ENCODE results near the gene SEMA4G.
A peak's percentile ranks its signal among the peaks of the same experiment; 100 is the strongest.
"Not testable (repeated sequence)": the region's sequence is repeated elsewhere in the genome, so short reads cannot be mapped to it uniquely, and the experiment has no call there.

Gene SEMA4G

DNA sequence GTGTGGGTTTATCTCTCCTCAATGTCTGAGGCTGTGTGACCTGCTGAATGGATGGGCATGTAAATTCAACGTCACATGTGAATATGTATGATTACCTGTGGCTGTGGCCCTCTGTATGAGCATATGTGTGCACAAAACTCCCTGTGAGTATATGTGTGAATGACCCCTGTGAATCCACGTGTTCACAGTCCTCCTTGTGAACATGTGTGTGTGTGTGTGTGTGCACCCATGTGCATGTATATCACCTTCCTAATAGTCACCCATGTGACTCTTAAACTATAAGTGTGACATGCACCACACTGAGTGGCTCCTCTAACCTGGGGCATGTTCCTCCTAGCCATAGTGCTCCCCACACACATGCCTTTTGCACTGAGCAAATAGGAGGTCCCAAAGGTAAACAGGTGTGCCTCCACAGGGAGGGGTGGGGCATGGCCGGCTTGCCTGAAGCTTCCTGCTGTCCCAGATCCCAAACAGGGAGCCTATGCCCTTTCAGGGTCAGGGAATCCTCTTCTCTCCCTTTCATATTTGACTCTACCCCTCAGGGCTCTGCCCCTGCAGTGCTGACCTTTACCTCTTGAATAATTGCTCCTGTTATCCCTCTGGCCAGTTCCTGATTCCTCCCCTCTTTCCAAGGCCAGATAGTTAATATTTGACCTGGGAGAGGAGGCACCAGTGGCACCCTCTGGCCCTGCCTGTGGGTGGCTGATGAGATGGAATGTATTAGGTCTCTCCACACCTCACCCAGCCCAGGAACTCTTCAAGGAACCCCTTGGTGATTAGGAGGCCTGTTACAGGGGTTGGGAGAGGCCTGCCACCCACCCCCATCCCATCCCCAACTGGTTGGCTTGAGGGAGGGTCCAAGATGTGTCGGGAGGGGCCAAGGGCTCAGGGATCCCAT is 1.9 kb downstream of the SEMA4G start:
- DNase-seq: no peak

DNA sequence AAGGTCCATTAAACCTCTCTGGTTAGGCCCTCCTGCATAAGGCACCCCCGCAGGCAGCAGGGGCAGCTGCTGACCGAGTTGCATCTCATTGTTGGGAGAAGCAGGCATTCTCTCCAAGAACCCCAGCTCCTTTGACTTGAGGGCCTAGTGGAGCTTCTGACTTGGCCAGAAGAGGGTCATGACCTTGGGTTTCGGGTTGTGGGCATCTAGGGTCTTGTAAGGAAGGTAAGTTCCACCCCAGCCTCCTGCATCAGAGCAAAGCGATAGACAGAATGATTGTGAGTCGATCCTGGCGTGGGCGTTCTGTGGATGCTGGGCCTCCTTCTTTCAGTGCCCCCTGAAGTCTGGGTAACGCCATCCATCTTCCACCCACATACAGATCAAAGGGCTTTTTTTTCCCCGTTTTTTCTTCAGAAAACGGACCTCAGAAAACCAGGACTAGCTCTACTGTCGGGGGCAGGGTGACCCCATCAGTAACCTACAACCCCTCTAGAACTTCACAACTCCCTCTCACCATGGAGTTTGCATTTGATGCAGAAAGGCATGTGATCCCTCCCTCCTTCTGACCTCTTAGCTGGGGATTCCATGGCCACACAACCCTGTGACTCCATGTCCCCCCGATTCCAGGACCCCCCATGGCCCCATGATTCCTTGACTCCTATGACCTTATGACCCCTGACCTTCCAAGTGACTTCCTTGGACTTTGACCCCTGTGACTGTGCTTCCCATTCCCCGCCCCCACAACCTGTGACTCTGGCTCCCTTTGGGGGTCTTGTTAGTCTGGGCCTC is 3.0 kb downstream of the SEMA4G start:
- no peak for DNase-seq

DNA sequence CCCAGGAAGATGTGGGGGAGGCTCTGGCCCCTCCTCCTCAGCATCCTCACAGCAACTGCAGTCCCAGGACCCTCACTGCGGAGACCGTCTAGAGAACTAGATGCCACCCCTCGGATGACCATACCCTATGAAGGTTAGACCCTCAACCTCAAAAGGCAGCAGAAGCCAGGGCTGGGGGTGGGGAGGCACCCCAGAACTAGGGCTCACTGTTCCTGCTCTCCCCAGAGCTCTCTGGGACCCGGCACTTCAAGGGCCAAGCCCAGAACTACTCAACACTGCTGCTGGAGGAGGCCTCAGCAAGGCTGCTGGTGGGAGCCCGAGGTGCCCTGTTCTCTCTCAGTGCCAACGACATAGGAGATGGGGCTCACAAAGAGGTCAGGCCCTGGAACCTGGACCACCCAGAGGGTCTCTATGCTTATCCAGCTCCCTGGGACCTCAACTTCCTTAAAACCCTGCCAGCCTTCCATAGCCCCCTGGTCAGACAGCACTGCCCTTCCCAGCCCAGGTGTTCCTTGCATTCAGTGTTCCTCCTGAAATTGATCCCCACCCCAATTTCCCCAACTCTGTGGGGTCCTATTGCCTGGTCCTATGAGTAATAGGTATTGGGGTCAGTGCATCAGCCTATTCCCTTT is 3.7 kb downstream of the SEMA4G start:
- no peak for DNase-seq

DNA sequence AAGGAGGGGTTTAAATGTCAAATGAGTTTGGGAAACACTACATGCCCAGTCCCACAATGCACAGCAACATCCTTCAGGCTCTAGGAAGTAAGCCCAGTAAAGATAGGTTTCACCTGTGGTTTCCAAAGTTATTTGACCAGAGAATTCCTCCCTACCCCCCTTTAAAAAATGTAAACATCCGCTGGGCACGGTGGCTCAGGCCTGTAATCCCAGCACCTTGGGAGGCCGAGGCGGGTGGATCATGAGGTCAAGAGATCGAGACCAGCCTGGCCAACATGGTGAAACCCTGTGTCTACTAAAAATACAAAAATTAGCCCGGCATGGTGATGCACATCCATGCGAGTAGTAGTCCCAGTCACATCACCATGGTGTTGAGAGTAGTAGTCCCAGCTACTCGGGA is 6.1 kb downstream of the SEMA4G start:
- DNase-seq: not testable (repeated sequence)

DNA sequence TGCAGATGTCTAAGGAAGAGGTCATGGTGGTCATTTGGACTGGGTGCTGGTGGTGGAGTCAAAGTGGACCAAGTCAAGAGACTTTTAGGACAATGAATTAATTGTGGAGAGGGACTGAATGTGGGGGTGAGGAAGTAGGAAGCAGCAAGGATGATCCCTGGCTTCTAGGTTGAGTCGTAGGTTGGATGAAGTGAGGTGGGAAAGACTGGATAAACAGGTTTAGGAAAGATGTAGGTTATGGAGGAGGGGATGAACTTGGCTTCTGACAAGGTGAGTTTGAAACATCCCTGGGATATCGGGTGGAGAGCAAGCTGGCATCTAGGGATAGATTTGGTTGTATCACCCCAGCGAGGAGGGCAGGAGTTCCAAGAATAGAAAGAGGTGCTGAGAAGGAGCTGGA is 7.6 kb downstream of the SEMA4G start:
- no peak for DNase-seq

DNA sequence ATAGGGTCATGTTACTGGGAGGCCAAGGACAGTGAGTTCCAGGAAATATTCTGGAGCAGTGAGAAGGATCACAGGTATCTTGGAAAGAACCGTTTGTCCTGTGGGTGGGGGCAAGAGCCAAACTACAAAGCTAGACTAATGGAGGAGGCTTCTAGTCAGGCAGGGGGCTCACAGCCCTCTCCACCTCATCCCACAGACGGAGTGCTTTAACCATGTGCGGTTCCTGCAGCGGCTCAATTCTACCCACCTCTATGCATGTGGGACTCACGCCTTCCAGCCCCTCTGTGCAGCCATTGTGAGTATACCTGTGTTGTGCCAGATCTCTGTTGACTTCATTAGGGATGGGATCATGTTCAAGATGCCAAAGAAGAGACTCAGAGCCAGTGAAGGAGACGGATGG is 8.1 kb downstream of the SEMA4G start:
- no peak for DNase-seq

DNA sequence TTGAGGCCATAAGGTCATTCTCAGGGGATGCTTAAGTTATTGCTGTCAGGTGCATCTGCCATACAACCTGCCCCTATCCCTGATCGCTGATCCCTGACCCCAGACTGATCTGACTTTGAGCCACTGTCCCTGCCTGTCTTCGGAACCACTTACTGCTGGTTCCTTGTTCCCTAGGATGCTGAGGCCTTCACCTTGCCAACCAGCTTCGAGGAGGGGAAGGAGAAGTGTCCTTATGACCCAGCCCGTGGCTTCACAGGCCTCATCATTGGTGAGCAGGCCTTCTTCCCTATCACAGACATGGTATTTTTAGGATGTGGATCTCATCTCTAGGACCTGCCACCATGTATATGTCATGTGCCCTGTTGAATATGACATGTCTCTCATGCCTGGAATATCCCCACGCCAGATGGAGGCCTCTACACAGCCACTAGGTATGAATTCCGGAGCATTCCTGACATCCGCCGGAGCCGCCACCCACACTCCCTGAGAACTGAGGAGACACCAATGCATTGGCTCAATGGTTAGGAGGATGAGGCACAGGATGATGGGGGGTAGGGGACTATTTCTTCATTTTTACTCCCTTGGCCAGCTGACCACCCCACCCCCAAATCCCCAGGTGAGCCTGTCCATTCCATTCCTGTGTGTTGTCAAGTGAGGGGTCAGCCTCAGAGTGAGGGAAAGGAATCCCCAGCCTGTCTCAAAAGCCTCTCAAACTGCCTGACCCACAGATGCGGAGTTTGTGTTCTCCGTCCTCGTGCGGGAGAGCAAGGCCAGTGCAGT is 9.0 kb downstream of the SEMA4G start:
- no peak for DNase-seq

DNA sequence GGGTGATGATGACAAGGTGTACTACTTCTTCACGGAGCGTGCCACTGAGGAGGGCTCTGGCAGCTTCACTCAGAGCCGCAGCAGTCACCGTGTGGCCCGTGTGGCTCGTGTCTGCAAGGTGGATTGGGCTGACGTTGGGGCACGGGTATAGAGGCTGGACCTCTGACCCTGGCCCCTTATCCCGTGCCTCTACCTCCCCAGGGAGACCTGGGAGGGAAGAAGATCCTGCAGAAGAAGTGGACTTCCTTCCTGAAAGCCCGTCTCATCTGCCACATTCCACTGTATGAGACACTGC is 9.5 kb downstream of the SEMA4G start:
- no peak for DNase-seq

DNA sequence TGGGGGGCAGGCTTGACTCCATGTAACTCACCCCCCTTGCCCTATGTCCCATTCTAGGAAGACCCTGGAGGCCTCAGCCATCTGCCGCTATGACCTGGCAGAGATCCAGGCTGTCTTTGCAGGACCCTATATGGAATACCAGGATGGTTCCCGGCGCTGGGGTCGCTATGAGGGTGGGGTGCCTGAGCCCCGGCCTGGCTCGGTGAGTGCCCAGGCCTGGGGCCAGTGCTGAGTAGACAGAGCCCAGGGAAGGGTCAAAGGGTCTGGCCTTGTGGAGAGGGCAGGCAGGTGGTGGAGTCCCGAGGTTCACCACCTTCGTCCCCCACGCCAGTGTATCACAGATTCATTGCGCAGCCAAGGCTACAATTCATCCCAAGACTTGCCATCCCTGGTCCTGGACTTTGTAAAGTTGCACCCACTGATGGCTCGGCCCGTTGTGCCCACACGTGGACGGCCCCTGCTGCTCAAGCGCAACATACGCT is 10.5 kb downstream of the SEMA4G start:
- DNase-seq: no peak

DNA sequence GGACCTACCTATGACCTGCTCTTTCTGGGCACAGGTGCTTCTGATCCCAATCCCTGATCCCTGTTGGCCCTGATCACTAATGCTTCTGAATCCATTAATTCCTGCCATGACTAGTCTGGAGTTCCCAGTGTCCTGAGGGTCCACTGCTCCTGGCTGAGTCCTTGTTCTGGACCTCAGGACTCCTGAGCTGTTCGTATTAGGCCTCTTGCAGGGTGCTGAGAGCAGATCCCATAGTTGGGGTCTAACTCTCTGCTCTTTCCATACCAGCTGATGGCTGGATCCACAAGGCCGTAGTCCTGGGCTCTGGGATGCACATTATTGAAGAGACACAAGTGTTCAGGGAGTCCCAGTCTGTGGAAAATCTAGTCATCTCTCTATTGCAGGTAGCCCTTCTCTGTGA is 11.0 kb downstream of the SEMA4G start:
- DNase-seq: no peak

DNA sequence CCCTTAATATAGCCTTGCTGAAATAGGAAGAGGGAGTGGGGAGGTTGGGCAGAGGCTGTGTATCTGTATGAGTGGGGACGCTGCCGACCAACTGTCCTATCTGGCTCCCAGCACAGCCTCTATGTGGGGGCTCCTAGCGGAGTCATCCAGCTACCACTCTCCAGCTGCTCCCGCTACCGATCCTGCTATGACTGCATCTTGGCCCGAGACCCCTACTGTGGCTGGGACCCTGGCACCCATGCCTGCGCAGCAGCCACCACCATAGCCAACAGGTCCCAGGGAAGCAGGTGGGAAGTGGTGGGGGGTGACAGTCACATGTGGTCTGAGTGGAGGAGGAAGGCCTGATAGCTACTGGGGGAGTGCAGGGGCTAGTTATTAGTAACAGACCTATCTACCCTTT is 11.4 kb downstream of the SEMA4G start:
- DNase-seq: no peak

DNA sequence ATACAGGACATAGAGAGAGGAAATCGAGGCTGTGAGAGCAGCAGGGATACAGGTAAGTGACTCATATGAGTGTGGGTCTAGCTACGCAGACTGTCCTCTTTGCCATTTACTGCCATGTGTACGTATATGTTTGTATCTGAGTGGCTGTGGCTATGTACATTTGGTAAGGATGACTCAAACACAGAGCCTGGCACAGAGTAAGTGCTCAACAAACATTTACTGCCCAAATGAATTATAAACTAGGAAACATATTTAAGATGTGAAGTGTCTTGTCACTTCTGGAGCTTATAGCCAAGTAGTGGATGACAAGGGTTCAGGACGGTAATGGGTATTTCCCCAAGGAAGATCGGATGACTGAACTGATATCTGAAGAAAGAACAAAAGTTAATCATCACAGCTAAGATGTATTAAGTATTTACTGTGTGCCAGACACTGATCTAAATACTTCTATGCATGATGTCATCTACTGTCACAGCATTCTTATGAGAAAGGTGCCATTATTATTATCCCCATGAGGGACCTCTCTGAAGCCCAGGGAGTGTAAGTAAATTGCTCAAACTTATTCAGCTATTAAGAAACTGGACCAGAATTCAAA is 12.0 kb downstream of the SEMA4G start:
- DNase-seq: no peak

DNA sequence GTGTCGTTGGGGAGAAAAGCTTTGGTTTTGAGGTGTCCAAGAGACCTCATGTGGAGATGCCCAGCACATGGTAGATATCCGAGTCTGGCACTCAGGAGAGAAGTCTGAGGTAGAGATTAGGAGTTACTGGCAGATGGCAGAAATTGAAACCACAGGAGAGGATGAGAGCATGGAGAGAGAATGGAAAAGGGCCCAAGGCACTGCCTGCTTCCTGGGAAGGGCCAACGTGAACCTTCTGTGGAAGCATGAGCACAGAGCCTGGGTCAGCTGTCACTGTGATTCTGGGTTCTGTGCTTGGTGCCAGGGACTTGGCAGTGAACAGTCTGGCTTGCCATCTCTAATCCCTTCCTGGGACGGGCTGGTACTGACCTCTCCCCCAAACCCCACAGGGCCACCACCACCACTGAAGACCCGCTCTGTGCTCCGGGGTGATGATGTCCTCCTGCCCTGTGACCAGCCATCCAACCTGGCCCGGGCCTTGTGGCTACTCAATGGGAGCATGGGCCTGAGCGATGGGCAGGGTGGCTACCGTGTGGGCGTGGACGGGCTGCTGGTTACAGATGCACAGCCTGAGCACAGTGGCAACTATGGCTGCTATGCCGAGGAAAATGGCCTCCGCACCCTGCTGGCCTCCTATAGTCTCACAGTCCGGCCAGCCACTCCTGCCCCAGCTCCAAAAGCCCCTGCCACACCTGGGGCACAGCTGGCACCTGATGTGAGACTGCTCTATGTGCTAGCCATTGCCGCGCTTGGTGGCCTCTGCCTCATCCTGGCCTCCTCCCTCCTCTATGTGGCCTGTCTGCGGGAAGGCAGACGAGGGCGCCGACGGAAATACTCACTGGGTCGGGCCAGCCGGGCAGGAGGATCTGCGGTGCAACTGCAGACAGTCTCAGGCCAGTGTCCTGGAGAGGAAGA is 13.9 kb downstream of the SEMA4G start:
- DNase-seq: no peak

DNA sequence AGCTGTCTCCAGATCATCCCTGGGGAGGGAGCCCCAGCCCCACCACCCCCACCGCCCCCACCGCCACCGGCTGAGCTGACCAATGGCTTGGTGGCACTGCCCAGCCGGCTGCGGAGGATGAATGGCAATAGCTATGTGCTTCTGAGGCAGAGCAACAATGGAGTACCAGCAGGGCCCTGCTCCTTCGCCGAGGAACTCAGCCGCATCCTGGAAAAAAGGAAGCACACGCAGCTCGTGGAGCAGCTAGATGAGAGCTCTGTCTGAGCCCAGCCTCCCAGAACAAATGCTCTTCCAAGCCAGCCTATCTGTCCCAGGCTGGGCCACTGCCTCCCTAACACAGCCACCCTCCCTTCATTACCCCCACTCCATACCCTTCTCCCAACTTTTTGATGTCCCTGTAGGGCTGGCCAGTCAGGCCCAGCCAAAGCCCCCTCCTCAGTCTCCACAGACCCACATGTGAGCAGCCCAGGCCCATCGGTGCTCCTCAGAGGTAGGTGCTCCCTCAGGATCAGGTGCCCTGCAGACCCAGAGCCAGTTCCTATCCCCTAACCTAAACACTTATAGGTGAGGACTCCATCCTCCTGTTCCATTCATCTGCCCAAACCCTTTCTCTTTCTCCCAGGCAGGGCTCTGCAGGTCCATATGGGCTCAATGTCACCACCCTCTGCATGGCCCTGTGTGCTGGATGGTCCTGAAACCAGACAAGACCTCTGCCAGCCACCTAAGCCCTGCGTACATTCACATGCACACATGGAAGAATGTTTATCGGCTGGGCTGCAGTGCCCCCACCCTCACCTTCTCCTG is 14.8 kb downstream of the SEMA4G start:
- DNase-seq: no peak

DNA sequence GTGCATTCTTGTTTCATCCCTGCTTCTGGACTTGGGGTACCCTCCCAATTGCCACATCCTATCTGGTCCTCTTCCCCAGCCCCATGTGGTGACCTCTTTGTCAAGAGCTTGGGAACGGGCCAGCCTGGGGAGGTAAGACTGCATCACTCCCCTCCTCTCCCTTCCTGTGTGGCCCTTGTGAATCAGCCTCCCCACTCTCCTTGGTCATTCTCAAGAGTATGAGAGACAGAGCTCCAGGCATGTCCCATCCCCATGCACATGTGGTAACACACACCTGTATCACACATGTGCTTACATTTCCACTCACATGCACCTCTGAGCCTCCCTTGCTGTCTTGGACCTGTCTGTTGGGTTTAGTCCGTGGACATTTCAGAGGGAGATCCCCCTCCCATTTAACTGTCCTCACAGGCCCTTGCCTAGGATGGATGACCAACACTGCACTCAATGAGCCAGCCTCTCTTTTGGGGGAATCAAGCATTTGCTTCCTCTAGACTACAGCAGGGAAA is 15.4 kb downstream of the SEMA4G start:
- DNase-seq: no peak

DNA sequence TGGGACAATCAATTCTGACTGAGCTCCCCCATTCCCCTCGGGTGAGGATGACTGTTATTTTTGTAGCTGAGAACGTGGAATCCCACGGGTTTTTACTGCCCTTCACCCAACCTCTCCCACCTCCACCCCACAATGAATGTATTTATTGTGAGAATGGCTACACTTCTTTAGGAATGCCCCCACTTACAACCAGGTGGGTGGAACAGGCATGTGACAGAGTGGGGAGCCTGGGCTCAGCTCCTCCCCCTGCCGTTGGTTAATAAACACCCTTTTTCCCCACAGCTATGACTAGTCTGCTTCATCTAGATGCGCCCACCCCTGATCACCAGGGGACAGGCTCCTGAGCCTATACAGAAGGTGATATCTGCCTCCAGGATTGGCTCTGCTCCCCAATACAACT is 16.0 kb downstream of the SEMA4G start:
- DNase-seq: no peak

DNA sequence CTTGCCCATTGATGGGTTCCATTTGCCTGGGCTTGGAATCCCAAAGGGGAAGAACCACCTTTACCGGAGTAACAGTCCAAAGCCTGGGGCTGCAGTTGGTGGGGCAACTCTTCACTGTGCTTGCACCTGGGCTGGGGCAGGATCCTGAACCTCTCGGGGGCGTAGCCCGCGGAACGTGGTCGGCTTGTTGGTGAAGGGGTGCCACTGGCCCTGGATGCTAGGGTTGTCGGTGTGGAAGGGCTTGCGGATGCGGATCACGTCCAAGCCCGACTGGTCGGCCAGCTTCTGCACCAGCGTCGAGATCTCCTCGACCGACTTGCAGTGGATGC is 17.3 kb downstream of the SEMA4G start:
- no peak for DNase-seq

DNA sequence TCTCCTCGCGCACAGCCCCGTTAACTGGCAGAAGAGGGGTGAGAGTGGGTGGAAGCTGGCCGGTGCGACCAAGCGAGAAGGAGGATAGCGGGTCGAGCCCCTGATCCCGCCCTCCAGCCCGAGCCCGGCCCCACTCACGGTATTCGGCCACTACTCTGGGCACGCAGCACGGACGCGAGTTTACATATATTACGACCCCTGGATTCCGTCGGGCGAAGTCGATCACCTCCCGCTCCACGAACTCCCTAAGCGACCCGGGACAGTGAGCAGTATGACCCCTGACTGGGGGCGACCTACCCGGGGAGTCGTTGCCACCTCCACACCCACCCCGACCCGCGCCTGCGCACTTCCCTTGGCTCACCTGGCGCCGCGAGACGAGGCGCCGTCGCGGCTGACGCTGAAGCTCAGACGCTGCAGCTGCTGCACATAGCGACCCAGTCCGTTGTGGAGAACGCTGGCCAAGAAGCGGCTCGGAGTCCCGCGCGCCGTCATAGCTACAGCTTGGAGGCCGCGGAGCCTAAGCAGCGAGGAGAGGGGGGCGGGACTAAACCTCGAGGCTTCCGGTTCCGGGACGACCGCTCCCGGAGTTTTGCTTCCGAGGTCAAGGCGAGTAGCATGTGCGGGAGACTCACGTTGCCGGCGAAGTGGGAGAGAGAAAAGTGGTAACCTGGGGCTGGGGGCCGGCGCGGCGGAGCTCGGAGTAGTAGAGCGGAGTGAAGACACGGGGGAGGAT is 17.8 kb downstream of the SEMA4G start, which contains the start of the genes MRPL43 and TWNK:
TSS of gene MRPL43 (minus strand) at position 546 of the 733 bp plus-strand sequence. CDS start at position 492, 54 bp downstream.
TSS of gene TWNK (plus strand) at position 592 of the 733 bp plus-strand sequence. CDS start 668 bp downstream, outside the sequence.
- DNase-seq: peak; percentile 85 to 93 (median 88)

DNA sequence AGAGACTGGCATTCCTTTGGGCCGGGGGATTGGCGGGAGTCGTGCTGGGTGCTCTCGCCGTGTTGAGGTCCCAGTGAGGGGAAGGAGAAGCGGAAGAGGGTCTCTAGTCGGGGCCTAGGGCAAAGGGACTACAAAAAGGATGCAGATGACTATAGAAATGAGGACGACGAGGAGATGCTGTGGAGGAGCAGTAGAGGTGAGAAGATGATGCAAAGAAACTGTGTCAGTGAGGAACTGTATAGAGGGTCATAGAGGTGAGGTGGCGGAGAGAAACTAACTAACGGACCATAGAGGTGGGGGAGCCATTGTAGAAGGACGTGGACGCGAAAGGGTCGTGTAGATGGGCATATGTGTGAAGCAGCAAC is 18.4 kb downstream of the SEMA4G start:
- no peak for DNase-seq

Data from suppressor macrophage (primary cell).